Esophagus muscularis mucosa (tissue), 3 donors: ENCODE results near the gene CCL3.
"Not testable (repeated sequence)": the region's sequence is repeated elsewhere in the genome, so short reads cannot be mapped to it uniquely, and the experiment has no call there.

ENCODE experiments used
- POLR2A ChIP-seq: fragments of 450-650 bp; IDR thresholded peaks from one replicate; pipeline ENCODE4 v1.6.1; 2017; ENCODE audit warnings: antibody characterized with exemption, moderate library complexity, mild to moderate bottlenecking, low read depth
- TF ChIP-seq, protein P1 (sequence below), 3 experiments: fragments of 200-600 bp in 2 of 3; fragments of 450-650 bp in 1 of 3; sonication (generic) in 2 of 3; IDR thresholded peaks; one replicate each; pipeline ENCODE4 v1.5.1; 2017 to 2019; ENCODE audit warnings: antibody characterized with exemption in 3 of 3, mild to moderate bottlenecking in 2 of 3, moderate library complexity in 1 of 3

- not testable (repeated sequence) for TF ChIP-seq POLR2A
- TF ChIP-seq, protein P1, sequence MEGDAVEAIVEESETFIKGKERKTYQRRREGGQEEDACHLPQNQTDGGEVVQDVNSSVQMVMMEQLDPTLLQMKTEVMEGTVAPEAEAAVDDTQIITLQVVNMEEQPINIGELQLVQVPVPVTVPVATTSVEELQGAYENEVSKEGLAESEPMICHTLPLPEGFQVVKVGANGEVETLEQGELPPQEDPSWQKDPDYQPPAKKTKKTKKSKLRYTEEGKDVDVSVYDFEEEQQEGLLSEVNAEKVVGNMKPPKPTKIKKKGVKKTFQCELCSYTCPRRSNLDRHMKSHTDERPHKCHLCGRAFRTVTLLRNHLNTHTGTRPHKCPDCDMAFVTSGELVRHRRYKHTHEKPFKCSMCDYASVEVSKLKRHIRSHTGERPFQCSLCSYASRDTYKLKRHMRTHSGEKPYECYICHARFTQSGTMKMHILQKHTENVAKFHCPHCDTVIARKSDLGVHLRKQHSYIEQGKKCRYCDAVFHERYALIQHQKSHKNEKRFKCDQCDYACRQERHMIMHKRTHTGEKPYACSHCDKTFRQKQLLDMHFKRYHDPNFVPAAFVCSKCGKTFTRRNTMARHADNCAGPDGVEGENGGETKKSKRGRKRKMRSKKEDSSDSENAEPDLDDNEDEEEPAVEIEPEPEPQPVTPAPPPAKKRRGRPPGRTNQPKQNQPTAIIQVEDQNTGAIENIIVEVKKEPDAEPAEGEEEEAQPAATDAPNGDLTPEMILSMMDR (IDR thresholded peaks at IDR 0.05), result not testable (repeated sequence)
These were observed 23.2 kb upstream of the CCL3 start for GRCh38 chr17:36113131-36113530.
